HepG2 (cell line): ENCODE results near the gene NDUFB7.

Experiments
- CENPBD1 ChIP-seq: sonication (generic); formaldehyde crosslinking; IDR thresholded peaks from 2 replicates; pipeline ENCODE4 v1.8.0; 2022; ENCODE audit warnings: missing genetic modification reagents, low read depth, mild to moderate bottlenecking, borderline replicate concordance
- EZH2 ChIP-seq: conservative IDR thresholded peaks from 2 replicates; pipeline ENCODE4 v1.6.1; 2012; ENCODE audit warnings: mild to moderate bottlenecking, low read depth, low read length, moderate library complexity
- HBP1 ChIP-seq: IDR thresholded peaks from 2 replicates; pipeline ENCODE4 v1.6.1; 2016; ENCODE audit warnings: low read depth, control low read depth
- MXD4 ChIP-seq: IDR thresholded peaks from 2 replicates; pipeline ENCODE4 v1.6.1; 2016; ENCODE audit warnings: mild to moderate bottlenecking, missing biosample characterization, missing genetic modification reagents
- RAD21 ChIP-seq: fragments of 450-650 bp; formaldehyde crosslinking; IDR thresholded peaks from 2 replicates; pipeline ENCODE4 v1.5.0; 2020; ENCODE audit warnings: mild to moderate bottlenecking
- SP2 ChIP-seq: sonication (generic); formaldehyde crosslinking; IDR thresholded peaks from 2 replicates; pipeline ENCODE4 v1.5.1; 2020; ENCODE audit warnings: mild to moderate bottlenecking, missing genetic modification reagents
- ZBTB8A ChIP-seq: sonication (generic); formaldehyde crosslinking; IDR thresholded peaks from 2 replicates; pipeline ENCODE4 v1.4.0; 2020; ENCODE audit warnings: mild to moderate bottlenecking, low read depth, missing genetic modification reagents, borderline replicate concordance
- ZMYM4 ChIP-seq: sonication (generic); formaldehyde crosslinking; IDR thresholded peaks from 2 replicates; pipeline ENCODE4 v1.8.1; 2023; ENCODE audit warnings: mild to moderate bottlenecking, missing genetic modification reagents
- ZNF281 ChIP-seq: sonication (generic); formaldehyde crosslinking; IDR thresholded peaks from 2 replicates; pipeline ENCODE4 v1.4.0; 2020; ENCODE audit warnings: missing genetic modification reagents, borderline replicate concordance
- ZNF674 ChIP-seq: sonication (generic); formaldehyde crosslinking; IDR thresholded peaks from 2 replicates; pipeline ENCODE4 v1.5.0; 2020; ENCODE audit warnings: low read depth, mild to moderate bottlenecking, missing genetic modification reagents
- ZNF691 ChIP-seq: sonication (generic); formaldehyde crosslinking; IDR thresholded peaks from 2 replicates; pipeline ENCODE4 v1.4.0; 2020; ENCODE audit warnings: missing genetic modification reagents, low read depth, mild to moderate bottlenecking, borderline replicate concordance

- no peak for TF ChIP-seq SP2 (CRISPR knock-in tag)
- TF ChIP-seq MXD4 (CRISPR knock-in tag), result no peak
- no peak for TF ChIP-seq ZNF691 (CRISPR knock-in tag)
- TF ChIP-seq ZNF281 (CRISPR knock-in tag), result no peak
- no peak for TF ChIP-seq EZH2
- no peak for TF ChIP-seq HBP1
- TF ChIP-seq ZNF674 (CRISPR knock-in tag), result no peak
- TF ChIP-seq RAD21, result no peak
- no peak for TF ChIP-seq ZBTB8A (CRISPR knock-in tag)
- no peak for TF ChIP-seq ZMYM4
- no peak for TF ChIP-seq CENPBD1 (CRISPR knock-in tag)
These were observed 10.0 kb downstream of the NDUFB7 start for GRCh38 chr19:14561847-14562351.
